OCI-LY7 (cell line): ENCODE measurements around the gene NDUFAF5. TPM values are rescaled to one million over a fixed set of nuclear protein-coding genes. Genes with fewer than 3 reads are reported as not detected.
"Not testable (repeated sequence)": the region's sequence is repeated elsewhere in the genome, so short reads cannot be mapped to it uniquely, and the experiment has no call there.

ENCODE experiments used
- BruUV-seq: library from RNA; stranded (reverse); fragments of 400-500 nt; replicated peaks from 2 replicates; lab custom pipeline; 2021; lab: Mats Ljungman, UMichigan
- CTCF ChIA-PET: fragments of 300-600 bp; sonication (Branson Sonifier 250); formaldehyde crosslinking; loops from one replicate; lab custom pipeline; 2022; ENCODE audit warnings: antibody characterized with exemption; ENCODE audit not compliant: unreplicated experiment; lab: Charles Lee
- POLR2A ChIA-PET: fragments of 300-600 bp; sonication (Branson Sonifier 250); formaldehyde crosslinking; loops from one replicate; lab custom pipeline; 2022; ENCODE audit warnings: antibody characterized with exemption; lab: Charles Lee
- DNase-seq: peaks from one replicate; pipeline ENCODE4 v3.0.0-alpha.2; 2015; ENCODE audit warnings: low spot score
- H2AFZ ChIP-seq: fragments of 200-600 bp; sonication (generic), shearing (Covaris generic); 2 replicates; pipeline ENCODE4 v1.6.1; 2014; ENCODE audit warnings: mild to moderate bottlenecking, antibody characterized with exemption, low read length, moderate library complexity
- H3K27ac ChIP-seq: fragments of 200-600 bp; sonication (generic); 2 replicates; pipeline ENCODE4 v1.5.1; 2014; ENCODE audit warnings: mixed run types, low read depth, mild to moderate bottlenecking, moderate library complexity, low read length, inconsistent platforms; ENCODE audit not compliant: poor library complexity, severe bottlenecking
- H3K36me3 ChIP-seq: fragments of 200-600 bp; sonication (generic); 2 replicates; pipeline ENCODE4 v1.6.1; 2014; ENCODE audit warnings: mild to moderate bottlenecking, antibody characterized with exemption, low read length, moderate library complexity, mixed read lengths; ENCODE audit not compliant: insufficient read depth
- H3K4me1 ChIP-seq: fragments of 200-600 bp; sonication (generic); 2 replicates; pipeline ENCODE4 v1.5.1; 2014; ENCODE audit warnings: mild to moderate bottlenecking, low read length; ENCODE audit not compliant: insufficient read depth, poor library complexity, severe bottlenecking
- H3K4me2 ChIP-seq: fragments of 200-600 bp; sonication (generic); 2 replicates; pipeline ENCODE4 v1.6.1; 2014; ENCODE audit warnings: mild to moderate bottlenecking, low read length
- H3K4me3 ChIP-seq: fragments of 200-600 bp; sonication (generic); 2 replicates; pipeline ENCODE4 v1.5.1; 2014; ENCODE audit warnings: mild to moderate bottlenecking, low read depth, low read length; ENCODE audit not compliant: poor library complexity, severe bottlenecking
- H3K79me2 ChIP-seq: fragments of 200-600 bp; sonication (generic); 2 replicates; pipeline ENCODE4 v1.6.1; 2016; ENCODE audit warnings: low read depth, mild to moderate bottlenecking, low read length, moderate library complexity, mixed read lengths; ENCODE audit not compliant: insufficient read depth
- H3K9me2 ChIP-seq: fragments of 200-600 bp; sonication (generic); 2 replicates; pipeline ENCODE4 v1.6.1; 2016; ENCODE audit warnings: mild to moderate bottlenecking, low read length, mixed read lengths; ENCODE audit not compliant: insufficient read depth
- H3K9me3 ChIP-seq: fragments of 200-600 bp; sonication (generic); 2 replicates; pipeline ENCODE4 v1.6.1; 2014; ENCODE audit warnings: mild to moderate bottlenecking, mixed run types, low read length, mixed read lengths
- H4K20me1 ChIP-seq: fragments of 200-600 bp; sonication (generic); 2 replicates; pipeline ENCODE4 v1.6.1; 2014; ENCODE audit warnings: mild to moderate bottlenecking, antibody characterized with exemption, low read length, moderate library complexity, mixed read lengths; ENCODE audit not compliant: insufficient read depth
- CTCF ChIP-seq: fragments of 200-600 bp; sonication (generic); conservative IDR thresholded peaks from 2 replicates; pipeline ENCODE4 v1.5.1; 2014; ENCODE audit warnings: mild to moderate bottlenecking, antibody characterized with exemption, low read length, moderate library complexity, mixed read lengths
- EZH2phosphoT487 ChIP-seq: fragments of 200-600 bp; sonication (generic); IDR thresholded peaks from 2 replicates; pipeline ENCODE4 v1.6.1; 2018; ENCODE audit warnings: low read depth, borderline replicate concordance, mild to moderate bottlenecking, mixed run types, antibody characterized with exemption, low read length, moderate library complexity, mixed read lengths
- intact Hi-C: fragments of 100-400 bp; cut with micrococcal nuclease; formaldehyde crosslinking; loops from one replicate; pipeline ENCODE4 v1.10.0; 2022; ENCODE audit not compliant: unreplicated experiment
- total RNA-seq, 2 experiments: library from RNA; depleted of rRNA in 1 of 2; stranded (reverse); fragments of >200 nt in 1 of 2; shearing (Covaris generic) in 1 of 2; gene quantifications; 2 replicates each; pipeline ENCODE4 v1.2.3, GENCODE V29; 2014 to 2022

Gene NDUFAF5
- total RNA-seq, 2 experiments from 2014 or later: 27.3 to 35.4 TPM

- no TSS peak for BruUV-seq
- POLR2A ChIA-PET: interaction anchor here (0.6 to 1.2 kb wide), 3 partner anchors 8 to 14 kb away, joined by 3 read pairs; no protein-coding TSS in a partner anchor
- H3K9me3 ChIP-seq: peaks cover 20% of the 10 kb centered on the region; the same call in 1 of the 2 replicates
- no peak for TF ChIP-seq CTCF
- TF ChIP-seq EZH2phosphoT487: no peak
- no peaks in the 10 kb centered on the region for H3K4me1 ChIP-seq
- H3K4me3 ChIP-seq: no peak overlapping the region
- intact Hi-C loops: no loop called here
- CTCF ChIA-PET: no interaction called here
- H3K36me3 ChIP-seq: peaks cover 68% of the 10 kb centered on the region
- no peak overlapping the region for H2AFZ ChIP-seq
- no peak overlapping the region for H3K4me2 ChIP-seq
- H4K20me1 ChIP-seq: no peaks in the 10 kb centered on the region
- H3K27ac ChIP-seq: no peak overlapping the region
- H3K79me2 ChIP-seq: no peaks in the 10 kb centered on the region
- no peaks in the 10 kb centered on the region for H3K9me2 ChIP-seq
- DNase-seq: no peak
Measured at GRCh38 chr20:13736436-13737191, 48.2 kb upstream of the NDUFAF5 start.

GRCh38 chr20:13738187-13738586 is 46.6 kb upstream of the NDUFAF5 start:
- DNase-seq, POLR2A ChIA-PET, H4K20me1 ChIP-seq, H3K4me3 ChIP-seq, H3K27ac ChIP-seq, H3K9me2 ChIP-seq, H2AFZ ChIP-seq, H3K4me2 ChIP-seq, H3K79me2 ChIP-seq, intact Hi-C loops, H3K4me1 ChIP-seq, BruUV-seq: not testable (repeated sequence)
- CTCF ChIA-PET: interaction anchor here (0.6 kb wide), 1 partner anchor 466 kb away, joined by 3 read pairs; no protein-coding TSS in a partner anchor
- H3K36me3 ChIP-seq: peaks cover 67% of the 10 kb centered on the region
- peaks cover 23% of the 10 kb centered on the region; the same call in 1 of the 2 replicates for H3K9me3 ChIP-seq

- H2AFZ ChIP-seq: no peak overlapping the region
- peaks cover 23% of the 10 kb centered on the region; the same call in 1 of the 2 replicates for H3K9me3 ChIP-seq
- H3K79me2 ChIP-seq: no peaks in the 10 kb centered on the region
- no peaks in the 10 kb centered on the region for H4K20me1 ChIP-seq
- no peaks in the 10 kb centered on the region for H3K9me2 ChIP-seq
- H3K36me3 ChIP-seq: peaks cover 68% of the 10 kb centered on the region
- no peak for DNase-seq
- POLR2A ChIA-PET: interaction anchor here (0.6 to 1.1 kb wide), 4 partner anchors 8 to 1701 kb away, joined by 3 to 5 read pairs (median 4); no protein-coding TSS in a partner anchor
- CTCF ChIA-PET: no interaction called here
- BruUV-seq: no TSS peak
- TF ChIP-seq CTCF (no peak), EZH2phosphoT487 (no peak)
- H3K4me1 ChIP-seq: no peaks in the 10 kb centered on the region
- H3K4me3 ChIP-seq: no peak overlapping the region
- H3K27ac ChIP-seq: no peak overlapping the region
- H3K4me2 ChIP-seq: no peak overlapping the region
- intact Hi-C loops: no loop called here
Measured at GRCh38 chr20:13739731-13740649, 44.8 kb upstream of the NDUFAF5 start.
